Natural killer cell treated with Interleukin-12 subunit alpha and Interleukin-12 subunit beta and Interleukin-15 and Interleukin-18, amount 100 ng/mL, for 72 hours (primary cell): ENCODE measurements around the gene C19orf81. TPM values are rescaled to one million over a fixed set of nuclear protein-coding genes. Genes with fewer than 3 reads are reported as not detected.

ENCODE experiments used
- ATAC-seq, 2 donors: fragments of 150-1000 bp; cut with Tn5 transposase in 1 of 2; sonication (Bioruptor Pico), chemical (Tn5 transposase) in 1 of 2; 2 replicates each; pipeline ENCODE4 v1.10.0; 2021
- DNase-seq: peaks from one replicate; pipeline ENCODE4 v3.0.0; 2022; ENCODE audit warnings: low spot score
- H3K27ac Mint-ChIP-seq, 2 donors: 1 replicate in 1 of 2; 2 replicates in 1 of 2; pipeline ENCODE4 v1.8.0; 2022; ENCODE audit warnings: mixed read lengths in 2 of 2, mild to moderate bottlenecking in 1 of 2, moderate library complexity in 1 of 2
- H3K27me3 Mint-ChIP-seq, 2 donors: 1 replicate in 1 of 2; 2 replicates in 1 of 2; pipeline ENCODE4 v1.8.0; 2022; ENCODE audit warnings: mixed read lengths in 2 of 2
- H3K36me3 Mint-ChIP-seq: one replicate; pipeline ENCODE4 v1.8.0; 2022; ENCODE audit warnings: mixed read lengths
- H3K4me1 Mint-ChIP-seq, 2 donors: 1 replicate in 1 of 2; 2 replicates in 1 of 2; pipeline ENCODE4 v1.8.0; 2022; ENCODE audit warnings: low read depth in 2 of 2, mixed read lengths in 2 of 2, mild to moderate bottlenecking in 1 of 2
- H3K4me3 Mint-ChIP-seq: one replicate; pipeline ENCODE4 v1.8.0; 2022; ENCODE audit warnings: mixed read lengths
- H3K9me3 Mint-ChIP-seq: 2 replicates; pipeline ENCODE4 v1.8.0; 2022; ENCODE audit warnings: mixed read lengths
- total RNA-seq, 2 donors: library from RNA; stranded (reverse); gene quantifications; one replicate each; pipeline ENCODE4 v1.2.3, GENCODE V29; 2022

The C19orf81 gene
- total RNA-seq, 2 donors from 2014 or later = not detected

GRCh38 chr19:50668879-50669278 is 19.6 kb downstream of the C19orf81 start:
- H3K4me3 Mint-ChIP-seq = no peak overlapping the region
- no peak overlapping the region for H3K27ac Mint-ChIP-seq
- H3K27me3 Mint-ChIP-seq = peaks cover 30 to 36% of the 10 kb centered on the region in 2 donors
- H3K4me1 Mint-ChIP-seq = no peaks in the 10 kb centered on the region
- DNase-seq (no peak), ATAC-seq (no peak)
- H3K9me3 Mint-ChIP-seq = no peaks in the 10 kb centered on the region
- H3K36me3 Mint-ChIP-seq = no peaks in the 10 kb centered on the region

GRCh38 chr19:50669302-50670101 is 20.3 kb downstream of the C19orf81 start:
- H3K4me1 Mint-ChIP-seq = no peaks in the 10 kb centered on the region
- peaks cover 33 to 36% of the 10 kb centered on the region in 2 donors for H3K27me3 Mint-ChIP-seq
- DNase-seq = no peak
- no peak overlapping the region for H3K4me3 Mint-ChIP-seq
- no peak overlapping the region for H3K27ac Mint-ChIP-seq
- no peaks in the 10 kb centered on the region for H3K9me3 Mint-ChIP-seq
- ATAC-seq = no peak
- H3K36me3 Mint-ChIP-seq = no peaks in the 10 kb centered on the region

GRCh38 chr19:50670102-50670380 is 20.8 kb downstream of the C19orf81 start:
- no peak overlapping the region for H3K4me3 Mint-ChIP-seq
- no peak overlapping the region for H3K27ac Mint-ChIP-seq
- no peaks in the 10 kb centered on the region for H3K36me3 Mint-ChIP-seq
- H3K27me3 Mint-ChIP-seq = peaks cover 31 to 36% of the 10 kb centered on the region in 2 donors
- no peaks in the 10 kb centered on the region for H3K9me3 Mint-ChIP-seq
- H3K4me1 Mint-ChIP-seq = no peaks in the 10 kb centered on the region
- ATAC-seq (no peak), DNase-seq (no peak)

- H3K27me3 Mint-ChIP-seq = peaks cover 39 to 40% of the 10 kb centered on the region in 2 donors
- H3K36me3 Mint-ChIP-seq = no peaks in the 10 kb centered on the region
These were observed 23.9 kb downstream of the C19orf81 start for GRCh38 chr19:50673118-50673517.

DNA sequence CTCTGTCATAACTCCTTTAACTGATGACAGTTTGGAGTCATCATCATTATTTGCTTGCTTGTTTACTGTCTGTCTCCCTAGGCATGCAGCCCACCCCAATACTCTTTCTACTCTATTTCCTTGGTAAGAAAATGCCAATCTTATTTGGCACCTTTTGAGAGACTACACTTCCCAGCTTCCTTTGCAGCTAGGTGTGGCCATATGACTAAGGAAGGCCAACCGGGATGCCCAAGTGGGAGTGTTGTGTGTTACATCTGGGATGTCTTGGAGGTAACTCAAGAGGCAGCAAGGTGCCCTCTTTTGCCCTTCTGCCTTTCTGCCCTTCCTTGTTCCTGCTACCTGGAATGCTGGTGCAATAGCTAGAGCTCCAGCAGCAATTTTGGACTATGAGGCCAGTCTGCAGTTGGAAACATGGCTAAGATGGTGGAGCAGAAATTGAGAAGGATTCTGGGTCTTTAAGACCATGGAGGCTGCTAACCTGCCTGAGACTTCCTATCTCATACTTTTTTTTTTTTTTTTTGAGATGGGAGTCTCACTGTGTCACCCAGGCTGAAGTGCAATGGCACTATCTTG is 27.5 kb downstream of the C19orf81 start:
- no peaks in the 10 kb centered on the region for H3K36me3 Mint-ChIP-seq
- DNase-seq (no peak), ATAC-seq (no peak)
- no peak overlapping the region for H3K4me3 Mint-ChIP-seq
- H3K27me3 Mint-ChIP-seq = peaks cover 36 to 39% of the 10 kb centered on the region in 2 donors
- H3K4me1 Mint-ChIP-seq = peaks cover 12 to 14% of the 10 kb centered on the region in 2 donors
- no peak overlapping the region for H3K27ac Mint-ChIP-seq
- no peaks in the 10 kb centered on the region for H3K9me3 Mint-ChIP-seq

More at GRCh38 chr19:50673118-50673517, 23.9 kb downstream of the C19orf81 start:
- Mint-ChIP-seq H3K9me3 (no peaks in the 10 kb centered on the region), H3K27ac (no peak overlapping the region), H3K4me3 (no peak overlapping the region), H3K4me1 (peaks cover 0 to 3% of the 10 kb centered on the region in 2 donors)
- ATAC-seq (peak in 1 of 2 donors; percentile 36), DNase-seq (no peak)

GRCh38 chr19:50677636-50678035 is 28.4 kb downstream of the C19orf81 start:
- Mint-ChIP-seq H3K9me3 (no peaks in the 10 kb centered on the region), H3K4me3 (no peak overlapping the region), H3K27me3 (peaks cover 40 to 42% of the 10 kb centered on the region in 2 donors), H3K27ac (no peak overlapping the region), H3K36me3 (no peaks in the 10 kb centered on the region), H3K4me1 (peaks cover 12 to 14% of the 10 kb centered on the region in 2 donors)
- ATAC-seq (no peak), DNase-seq (no peak)

- no peak overlapping the region for H3K27ac Mint-ChIP-seq
- no peak for ATAC-seq
- H3K27me3 Mint-ChIP-seq = peaks cover 33 to 36% of the 10 kb centered on the region in 2 donors
- peaks cover 12 to 14% of the 10 kb centered on the region in 2 donors for H3K4me1 Mint-ChIP-seq
- no peaks in the 10 kb centered on the region for H3K9me3 Mint-ChIP-seq
- H3K4me3 Mint-ChIP-seq = no peak overlapping the region
- no peaks in the 10 kb centered on the region for H3K36me3 Mint-ChIP-seq
- DNase-seq = no peak
These were observed 29.1 kb downstream of the C19orf81 start for GRCh38 chr19:50678323-50678722.

DNA sequence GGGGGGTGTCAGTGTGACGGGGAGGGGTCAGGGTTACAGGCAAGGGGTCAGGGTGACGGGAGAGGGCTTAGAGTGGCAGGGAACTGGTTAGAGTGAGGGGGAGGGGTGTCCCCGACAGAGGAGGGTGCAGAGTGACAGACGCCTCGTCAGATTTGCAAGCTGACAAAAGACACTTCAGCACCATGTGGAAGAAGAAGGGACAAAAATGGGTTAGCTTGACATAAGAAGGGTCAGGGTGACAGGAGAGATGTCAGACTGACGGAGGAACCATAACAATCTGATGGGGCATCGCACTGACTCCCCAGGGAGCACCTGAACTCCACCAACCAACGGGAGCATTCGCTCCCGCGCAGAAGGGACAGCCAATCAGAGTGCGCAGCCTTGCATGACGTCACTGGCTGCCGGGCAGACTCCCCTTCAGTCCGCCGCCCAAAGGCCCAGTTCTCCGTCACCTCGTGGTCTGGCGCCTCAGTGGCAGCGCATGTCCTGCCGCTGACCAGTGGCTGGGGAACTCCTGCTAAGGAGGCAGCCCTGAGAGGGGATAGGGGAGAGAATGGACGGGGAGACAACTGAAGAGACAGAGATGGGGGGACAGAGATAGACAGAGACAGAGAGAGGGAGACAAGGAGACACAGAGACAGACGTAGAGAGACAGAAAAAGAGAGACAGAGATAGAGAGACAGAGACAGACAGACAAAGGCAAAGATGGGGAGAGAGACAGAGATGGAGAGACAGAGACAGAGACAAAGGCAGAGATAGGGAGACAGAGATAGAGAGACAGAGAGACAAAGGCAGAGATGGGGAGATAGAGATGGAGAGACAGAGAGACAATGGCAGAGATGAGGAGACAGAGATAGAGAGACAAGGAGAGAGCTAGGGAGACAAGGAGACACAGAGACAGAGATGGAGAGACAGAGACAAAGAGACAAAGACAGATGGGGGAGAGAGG is 30.2 kb downstream of the C19orf81 start:
- DNase-seq (peak; percentile 73), ATAC-seq (peak; percentile 91 to 92)
- no peak overlapping the region for H3K4me3 Mint-ChIP-seq
- peaks cover 31 to 39% of the 10 kb centered on the region in 2 donors for H3K27me3 Mint-ChIP-seq
- H3K4me1 Mint-ChIP-seq = peaks cover 12 to 14% of the 10 kb centered on the region in 2 donors
- H3K27ac Mint-ChIP-seq = no peak overlapping the region
- no peaks in the 10 kb centered on the region for H3K36me3 Mint-ChIP-seq
- H3K9me3 Mint-ChIP-seq = no peaks in the 10 kb centered on the region

DNA sequence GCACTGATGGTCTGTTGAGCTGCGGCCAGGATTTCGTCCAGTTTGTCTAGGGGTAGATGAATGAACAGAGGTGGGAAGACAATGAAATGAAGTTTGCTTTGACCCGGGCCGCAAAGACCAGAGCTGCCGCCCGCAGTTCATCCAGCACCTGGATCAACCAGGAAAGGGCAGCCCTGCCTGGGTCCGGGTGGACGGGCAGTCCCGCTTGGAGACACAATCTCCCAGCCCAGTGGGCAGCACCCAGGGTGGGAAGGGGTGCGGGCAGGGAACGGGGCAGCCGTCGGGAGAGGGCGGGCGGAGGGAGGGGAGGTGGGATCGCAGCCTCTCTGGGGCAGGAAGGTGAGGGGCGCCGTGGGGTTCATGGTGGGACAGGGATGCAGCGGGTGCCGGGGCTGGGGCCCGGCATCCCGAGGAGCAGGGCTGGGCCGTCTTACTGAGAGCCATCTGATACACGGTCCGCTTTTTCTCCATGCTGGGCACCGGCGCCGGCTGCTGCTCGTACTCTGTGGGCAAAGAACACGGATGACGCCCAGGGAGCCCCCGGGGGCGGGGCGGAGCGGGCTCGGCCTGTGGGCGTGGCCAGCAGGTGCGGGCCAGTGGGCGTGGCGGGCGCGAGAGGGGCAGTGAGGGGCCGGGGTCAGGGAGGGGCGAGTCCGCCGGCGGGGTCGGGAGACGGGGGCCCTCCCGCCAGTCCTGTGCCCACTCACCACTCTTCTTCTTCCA is 37.2 kb downstream of the C19orf81 start:
- no peak for DNase-seq
- no peaks in the 10 kb centered on the region for H3K36me3 Mint-ChIP-seq
- H3K4me1 Mint-ChIP-seq = no peaks in the 10 kb centered on the region
- H3K27me3 Mint-ChIP-seq = peaks cover 32 to 38% of the 10 kb centered on the region in 2 donors
- ATAC-seq = peak in 1 of 2 donors; percentile 11
- no peak overlapping the region for H3K27ac Mint-ChIP-seq
- H3K4me3 Mint-ChIP-seq = no peak overlapping the region
- H3K9me3 Mint-ChIP-seq = no peaks in the 10 kb centered on the region

- H3K27me3 Mint-ChIP-seq = peaks cover 40 to 45% of the 10 kb centered on the region in 2 donors
- no peaks in the 10 kb centered on the region for H3K9me3 Mint-ChIP-seq
- H3K27ac Mint-ChIP-seq = no peak overlapping the region
- ATAC-seq = no peak
- no peak overlapping the region for H3K4me3 Mint-ChIP-seq
- H3K4me1 Mint-ChIP-seq = no peaks in the 10 kb centered on the region
- H3K36me3 Mint-ChIP-seq = no peaks in the 10 kb centered on the region
- DNase-seq = no peak
These were observed 39.5 kb downstream of the C19orf81 start for GRCh38 chr19:50688766-50689165.

- no peak for ATAC-seq
- H3K4me3 Mint-ChIP-seq = no peak overlapping the region
- no peak for DNase-seq
These were observed 41.2 kb downstream of the C19orf81 start for GRCh38 chr19:50690439-50690838.

GRCh38 chr19:50693064-50693975 is 44.1 kb downstream of the C19orf81 start:
- DNase-seq = no peak
- peaks cover 46 to 47% of the 10 kb centered on the region in 2 donors for H3K27me3 Mint-ChIP-seq
- no peaks in the 10 kb centered on the region for H3K4me1 Mint-ChIP-seq
- H3K4me3 Mint-ChIP-seq = no peak overlapping the region
- no peaks in the 10 kb centered on the region for H3K9me3 Mint-ChIP-seq
- H3K36me3 Mint-ChIP-seq = no peaks in the 10 kb centered on the region
- no peak for ATAC-seq
- H3K27ac Mint-ChIP-seq = no peak overlapping the region

More at GRCh38 chr19:50690439-50690838, 41.2 kb downstream of the C19orf81 start:
- H3K9me3 Mint-ChIP-seq = no peaks in the 10 kb centered on the region
- no peaks in the 10 kb centered on the region for H3K4me1 Mint-ChIP-seq
- H3K27ac Mint-ChIP-seq = no peak overlapping the region
- no peaks in the 10 kb centered on the region for H3K36me3 Mint-ChIP-seq
- H3K27me3 Mint-ChIP-seq = peaks cover 40% of the 10 kb centered on the region in 2 donors
